ENCODE data around the gene DCBLD2.

DCBLD2 gene

GRCh38 chr3:98791341-98792325 lies 109.9 kb downstream of the DCBLD2 start:
- no peak for DNase-seq

- DNase-seq, result peak; percentile 22
These were observed 112.8 kb downstream of the DCBLD2 start for GRCh38 chr3:98788651-98789050.

GRCh38 chr3:98787181-98787580 lies 114.3 kb downstream of the DCBLD2 start:
- no peak for DNase-seq

- DNase-seq, result peak; percentile 52
These were observed 115.0 kb downstream of the DCBLD2 start for GRCh38 chr3:98786364-98787006.

- no peak for DNase-seq
These were observed 116.6 kb downstream of the DCBLD2 start for GRCh38 chr3:98784666-98785600.

GRCh38 chr3:98784042-98784441 lies 117.5 kb downstream of the DCBLD2 start:
- DNase-seq, result no peak

- DNase-seq, result no peak
These were observed 118.5 kb downstream of the DCBLD2 start for GRCh38 chr3:98782824-98783500.

GRCh38 chr3:98780343-98780742 lies 121.2 kb downstream of the DCBLD2 start:
- no peak for DNase-seq

- no peak for DNase-seq
These were observed 121.8 kb downstream of the DCBLD2 start for GRCh38 chr3:98779541-98780335.

- peak; percentile 61 for DNase-seq
These were observed 122.6 kb downstream of the DCBLD2 start for GRCh38 chr3:98778852-98779413.

GRCh38 chr3:98778383-98778782 lies 123.1 kb downstream of the DCBLD2 start:
- peak; percentile 24 for DNase-seq

- no peak for DNase-seq
These were observed 123.7 kb downstream of the DCBLD2 start for GRCh38 chr3:98777801-98778220.

- DNase-seq, result no peak
These were observed 124.2 kb downstream of the DCBLD2 start for GRCh38 chr3:98777286-98777685.

- DNase-seq, result no peak
These were observed 125.4 kb downstream of the DCBLD2 start for GRCh38 chr3:98776140-98776493.

- DNase-seq, result no peak
These were observed 125.9 kb downstream of the DCBLD2 start for GRCh38 chr3:98775459-98776139.

GRCh38 chr3:98772022-98772421 lies 129.5 kb downstream of the DCBLD2 start:
- peak; percentile 66 for DNase-seq

- DNase-seq, result no peak
These were observed 131.0 kb downstream of the DCBLD2 start for GRCh38 chr3:98770261-98771039.

- DNase-seq, result no peak
These were observed 132.0 kb downstream of the DCBLD2 start for GRCh38 chr3:98769448-98769847.

- DNase-seq, result no peak
These were observed 132.5 kb downstream of the DCBLD2 start for GRCh38 chr3:98768961-98769360.

GRCh38 chr3:98766924-98767323 lies 134.6 kb downstream of the DCBLD2 start:
- DNase-seq, result no peak
